Transverse colon (tissue), 4 donors: ENCODE results near the gene DOCK1. TPM values are rescaled to one million over a fixed set of nuclear protein-coding genes. Genes with fewer than 3 reads are reported as not detected.

ENCODE experiments used
- DNase-seq: peaks from one replicate; pipeline ENCODE4 v3.0.0-alpha.2; 2019
- H3K27ac ChIP-seq, 4 donors: fragments of 200-600 bp; sonication (generic); 2 replicates each; pipeline ENCODE4 v1.5.1; 2016 to 2018; ENCODE audit warnings: inconsistent platforms in 4 of 4
- H3K27me3 ChIP-seq: fragments of 200-600 bp; sonication (generic); 2 replicates; pipeline ENCODE4 v1.5.1; 2017; ENCODE audit warnings: inconsistent platforms
- H3K36me3 ChIP-seq, 4 donors: fragments of 200-600 bp; sonication (generic); 2 replicates each; pipeline ENCODE4 v1.5.1; 2017 to 2019; ENCODE audit warnings: inconsistent platforms in 4 of 4
- H3K4me1 ChIP-seq, 4 donors: fragments of 200-600 bp; sonication (generic); 2 replicates each; pipeline ENCODE4 v1.5.1; 2017 to 2020; ENCODE audit warnings: inconsistent platforms in 4 of 4
- H3K4me3 ChIP-seq, 4 donors: fragments of 200-600 bp; sonication (generic); 1 replicate in 1 of 4; 2 replicates in 3 of 4; pipeline versions ENCODE4 v1.5.1 to v1.6.1; 2017 to 2019; ENCODE audit warnings: inconsistent platforms in 4 of 4
- H3K9me3 ChIP-seq, 2 donors: fragments of 200-600 bp; sonication (generic); 2 replicates each; pipeline ENCODE4 v1.5.1; 2017 to 2019; ENCODE audit warnings: inconsistent platforms in 2 of 2
- CTCF ChIP-seq, 5 experiments: fragments of 200-600 bp in 3 of 5; fragments of 450-650 bp in 2 of 5; sonication (generic) in 3 of 5; IDR thresholded peaks; 1 replicate in 2 of 5; 2 replicates in 3 of 5; pipeline ENCODE4 v1.5.1; 2016 to 2017; ENCODE audit warnings: antibody characterized with exemption in 5 of 5, inconsistent platforms in 3 of 5, mild to moderate bottlenecking in 2 of 5, moderate library complexity in 1 of 5
- EP300 ChIP-seq: sonication (generic); formaldehyde crosslinking; IDR thresholded peaks from one replicate; pipeline ENCODE4 v1.6.1; 2017; ENCODE audit warnings: antibody characterized with exemption, low read depth
- POLR2A ChIP-seq: fragments of 450-650 bp; IDR thresholded peaks from one replicate; pipeline ENCODE4 v1.6.1; 2016; ENCODE audit warnings: antibody characterized with exemption, mild to moderate bottlenecking, moderate library complexity
- POLR2AphosphoS5 ChIP-seq, 3 donors: sonication (generic); formaldehyde crosslinking; IDR thresholded peaks; one replicate each; pipeline ENCODE4 v1.6.1; 2016; ENCODE audit warnings: antibody characterized with exemption in 3 of 3
- WGBS, 2 donors: methylation state at CpG; one replicate each; pipeline ENCODE4 v1.1.5; 2018; ENCODE audit warnings: low coverage in 1 of 2; 5-methylcytosine and 5-hydroxymethylcytosine counted together
- in situ Hi-C, 4 donors: fragments of 200-750 bp; cut with MboI; loops; one replicate each; pipeline versions ENCODE4 v1.15.0 to v1.15.1; 2017; ENCODE audit warnings: low sequenced_read_pairs in 3 of 4, low pct_ligation_motif_present in 1 of 4, low pct_unique_long_range_greater_than_20kb in 1 of 4
- intact Hi-C: fragments of 100-400 bp; cut with DNase I; formaldehyde crosslinking; loops from one replicate; pipeline ENCODE4 v1.15.1; 2023; ENCODE audit warnings: low total_unique reads
- total RNA-seq, 4 donors: library from RNA; depleted of rRNA; stranded (reverse); fragments of >200 nt; gene quantifications; one replicate each; pipeline ENCODE4 v1.1.0, GENCODE V29; 2016

DOCK1 gene
- total RNA-seq, 4 donors from 2014 or later, result 75.1 to 200 (median 92.5) TPM

DNA sequence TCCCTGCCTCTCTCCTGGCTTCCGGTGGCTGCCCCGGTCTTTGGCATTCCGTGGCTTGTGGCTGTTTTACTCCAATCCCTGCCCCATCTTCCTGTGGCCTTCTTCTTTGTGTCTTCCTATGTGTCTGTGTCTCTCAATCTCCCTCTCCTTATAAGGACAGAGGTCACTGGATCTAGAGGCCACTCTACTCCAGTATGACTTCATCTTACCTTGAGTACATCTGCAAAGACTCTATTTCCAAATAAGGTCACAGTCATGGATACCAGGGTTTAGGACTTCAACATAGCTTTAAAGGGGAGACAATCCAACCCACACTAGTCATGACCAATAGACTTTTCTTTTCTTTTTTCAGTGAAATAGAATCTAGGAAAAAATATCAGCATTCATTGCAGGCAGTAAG is 444.5 kb downstream of the DOCK1 start:
- Histone ChIP-seq H3K27me3 (no peaks in the 10 kb centered on the region), H3K4me1 (no peaks in the 10 kb centered on the region), H3K27ac (no peak overlapping the region), H3K4me3 (no peak overlapping the region), H3K9me3 (no peaks in the 10 kb centered on the region), H3K36me3 (no peaks in the 10 kb centered on the region)
- 93% methylated on average over 3 of the region's 3 CpGs; no CpG with 5 or more reads in 1 of the 2 donors for WGBS, 2 donors
- DNase-seq, result no peak
- intact Hi-C loops, result no loop called here
- in situ Hi-C loops, result no loop called here
- TF ChIP-seq CTCF (IDR thresholded peaks at IDR 0.05), result no peak
- no peak for TF ChIP-seq POLR2AphosphoS5 (IDR thresholded peaks at IDR 0.05)
- TF ChIP-seq EP300, result no peak
- no peak for TF ChIP-seq POLR2A

DNA sequence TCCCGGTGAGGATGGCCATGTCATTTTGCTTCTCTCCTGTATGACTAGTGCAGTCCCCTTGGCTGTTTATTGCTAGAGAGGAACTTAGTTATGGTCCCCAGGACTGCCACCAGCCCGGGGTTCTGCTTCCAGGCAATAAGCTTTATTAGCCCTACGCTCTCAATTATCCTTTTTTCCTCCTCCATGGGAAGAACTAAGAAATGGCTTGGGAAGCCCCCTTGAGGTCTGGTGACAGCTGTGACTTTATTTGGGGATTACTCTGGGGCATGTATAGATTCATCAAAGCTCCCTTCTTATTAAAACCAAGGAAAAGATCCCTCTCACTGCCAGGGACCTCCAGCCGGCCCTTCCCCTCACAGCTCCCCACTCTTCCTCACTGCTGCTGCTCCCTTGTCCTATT is 446.3 kb downstream of the DOCK1 start:
- Histone ChIP-seq H3K27ac (no peak overlapping the region), H3K9me3 (no peaks in the 10 kb centered on the region), H3K36me3 (no peaks in the 10 kb centered on the region), H3K27me3 (no peaks in the 10 kb centered on the region), H3K4me3 (no peak overlapping the region), H3K4me1 (no peaks in the 10 kb centered on the region)
- 89 to 90% methylated on average over 2 to 4 of the region's 4 CpGs for WGBS, 2 donors
- in situ Hi-C loops (no loop called here), intact Hi-C loops (no loop called here)
- TF ChIP-seq POLR2A (no peak), POLR2AphosphoS5 (IDR thresholded peaks at IDR 0.05) (no peak), EP300 (no peak), CTCF (IDR thresholded peaks at IDR 0.05) (no peak)
- DNase-seq, result no peak

DNA sequence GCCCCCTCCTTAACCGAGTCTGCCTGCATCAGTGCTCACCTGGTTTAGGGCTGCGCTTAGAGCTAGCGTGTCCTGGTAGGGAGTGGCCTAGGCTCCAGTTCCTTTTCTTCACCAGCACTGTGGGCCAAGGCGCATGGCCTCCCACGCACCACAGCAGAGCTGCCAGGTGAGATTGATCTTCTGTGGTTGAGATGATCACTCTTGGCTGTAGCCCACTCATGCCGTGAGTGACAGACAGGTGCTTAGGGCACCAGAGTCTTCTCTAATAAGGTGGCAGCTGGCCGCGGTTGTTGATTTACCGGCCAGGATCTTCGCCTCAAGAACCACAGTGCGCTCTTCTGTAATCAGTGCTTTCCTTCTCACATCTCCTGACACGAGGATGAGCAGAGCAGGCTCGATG is 448.3 kb downstream of the DOCK1 start:
- WGBS, 2 donors, result 69 to 87% methylated on average over 2 to 13 of the region's 13 CpGs
- Histone ChIP-seq H3K27ac (no peak overlapping the region), H3K4me3 (no peak overlapping the region), H3K4me1 (no peaks in the 10 kb centered on the region), H3K9me3 (no peaks in the 10 kb centered on the region), H3K36me3 (no peaks in the 10 kb centered on the region), H3K27me3 (no peaks in the 10 kb centered on the region)
- TF ChIP-seq CTCF (IDR thresholded peaks at IDR 0.05), result no peak
- no peak for TF ChIP-seq POLR2A
- no peak for TF ChIP-seq EP300
- TF ChIP-seq POLR2AphosphoS5 (IDR thresholded peaks at IDR 0.05), result no peak
- no peak for DNase-seq
- in situ Hi-C loops (no loop called here), intact Hi-C loops (no loop called here)

DNA sequence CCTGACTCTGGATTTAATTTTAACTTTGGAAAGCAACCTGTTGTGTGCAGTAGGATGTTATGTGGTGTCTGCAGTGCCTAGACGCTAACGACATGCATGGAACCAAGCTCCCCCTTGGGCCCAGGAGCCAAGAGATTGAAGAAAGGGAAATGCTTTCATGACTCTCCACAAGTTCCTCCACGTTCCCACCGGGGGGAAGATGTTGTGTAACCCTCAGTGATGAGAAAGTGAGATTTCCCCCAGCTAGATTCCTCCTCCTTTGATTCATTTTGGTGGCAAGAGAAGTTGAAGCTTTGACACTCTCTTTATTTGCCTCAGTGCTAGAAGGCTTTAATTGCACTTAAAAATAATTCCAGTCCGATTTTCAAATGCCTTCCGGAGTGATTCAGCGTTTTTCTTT is 449.0 kb downstream of the DOCK1 start:
- no peak for DNase-seq
- Histone ChIP-seq H3K4me1 (no peaks in the 10 kb centered on the region), H3K9me3 (no peaks in the 10 kb centered on the region), H3K27ac (no peak overlapping the region), H3K4me3 (no peak overlapping the region), H3K27me3 (no peaks in the 10 kb centered on the region), H3K36me3 (no peaks in the 10 kb centered on the region)
- in situ Hi-C loops (no loop called here), intact Hi-C loops (no loop called here)
- TF ChIP-seq POLR2A, result no peak
- TF ChIP-seq POLR2AphosphoS5 (IDR thresholded peaks at IDR 0.05), result no peak
- TF ChIP-seq EP300, result no peak
- TF ChIP-seq CTCF (IDR thresholded peaks at IDR 0.05), result no peak
- 80 to 100% methylated on average over 3 to 7 of the region's 7 CpGs for WGBS, 2 donors
